ENCODE data around the gene SIAH3. TPM values are rescaled to one million over a fixed set of nuclear protein-coding genes. Genes with fewer than 3 reads are reported as not detected.

Gene SIAH3
- total RNA-seq, 1 experiment from 2014 or later, result not detected

DNA sequence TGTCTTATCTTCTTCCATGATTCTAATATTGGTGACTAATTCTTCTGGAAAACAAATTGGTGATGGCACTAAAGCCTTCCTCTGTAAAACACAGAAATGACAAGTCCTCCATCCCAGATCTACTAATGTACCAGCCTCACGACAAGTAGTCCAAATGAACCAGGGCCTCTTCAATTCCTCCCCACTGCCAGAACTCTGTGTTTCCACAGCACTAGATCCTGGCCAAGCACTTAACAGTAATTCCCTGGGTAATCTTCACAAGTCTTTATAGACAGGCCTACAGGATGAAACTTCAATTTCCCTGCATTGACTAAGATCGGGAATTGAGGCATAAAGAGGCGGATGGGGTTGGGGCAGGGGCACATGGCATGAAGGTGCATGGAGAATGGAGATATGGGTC is 52.7 kb downstream of the SIAH3 start:
- no peak overlapping the region for H3K9ac ChIP-seq (ENCODE audit: low read length)
- no peaks in the 10 kb centered on the region for H3K9me2 ChIP-seq (ENCODE audit: insufficient read depth)
- no peaks in the 10 kb centered on the region for H4K20me1 ChIP-seq (ENCODE audit: insufficient read depth)
- no peak for TF ChIP-seq FOSL1 (IDR thresholded peaks at IDR 0.05; ENCODE audit: low read depth)
- no peak for TF ChIP-seq ZFX (IDR thresholded peaks at IDR 0.05)
- TF ChIP-seq POLR2AphosphoS5 (IDR thresholded peaks at IDR 0.05; ENCODE audit: low read depth, low read length), result no peak
- no peak for TF ChIP-seq YY1 (IDR thresholded peaks at IDR 0.05; ENCODE audit: extremely low read depth, insufficient replicate concordance, low read depth, low read length)
- TF ChIP-seq EZH2 (IDR thresholded peaks at IDR 0.05), result no peak
- TF ChIP-seq EGR1 (IDR thresholded peaks at IDR 0.05; ENCODE audit: low read depth), result no peak
- no peak for TF ChIP-seq TCF7L2 (IDR thresholded peaks at IDR 0.05; ENCODE audit: borderline replicate concordance, extremely low read depth, insufficient read depth, insufficient read length)
- TF ChIP-seq ATF3 (IDR thresholded peaks at IDR 0.05), result no peak
- no peak for TF ChIP-seq CEBPB (IDR thresholded peaks at IDR 0.05; ENCODE audit: low read depth)
- TF ChIP-seq, protein P1, sequence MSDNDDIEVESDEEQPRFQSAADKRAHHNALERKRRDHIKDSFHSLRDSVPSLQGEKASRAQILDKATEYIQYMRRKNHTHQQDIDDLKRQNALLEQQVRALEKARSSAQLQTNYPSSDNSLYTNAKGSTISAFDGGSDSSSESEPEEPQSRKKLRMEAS (IDR thresholded peaks at IDR 0.05), result no peak
- TF ChIP-seq EZH2phosphoT487 (IDR thresholded peaks at IDR 0.05; ENCODE audit: borderline replicate concordance), result no peak
- TF ChIP-seq ELF1 (IDR thresholded peaks at IDR 0.05; ENCODE audit: borderline replicate concordance, low read depth), result no peak
- DNase-seq (ENCODE audit: low read depth, low spot score), result no peak
- ATAC-seq, result no peak
- BruUV-seq (replicated peaks), result no TSS peak
- no peak overlapping the region for H3K4me3 ChIP-seq (replicated peaks in 1 of 2; ENCODE audit: low read depth in 1 of 2, low read length in 2 of 2)
- H3K27me3 ChIP-seq (ENCODE audit: insufficient read depth, low read length), result no peaks in the 10 kb centered on the region
- H3K4me2 ChIP-seq (ENCODE audit: low read length), result no peak overlapping the region
- no peaks in the 10 kb centered on the region for H3K4me1 ChIP-seq (ENCODE audit: control insufficient read depth in 1 of 2, insufficient read depth in 2 of 2, low read length in 2 of 2)
- no peak overlapping the region for H2AFZ ChIP-seq (ENCODE audit: low read depth, low read length, poor library complexity, severe bottlenecking)
- intact Hi-C loops (cut with micrococcal nuclease), result no loop called here
- ChIA-PET RAD21 (ENCODE audit: low non-redundant PET in 1 of 2, low total read pairs in 2 of 2, uncharacterized antibody in 2 of 2, unreplicated experiment in 2 of 2) (no interaction called here), CTCF (no interaction called here), POLR2A (no interaction called here)
- H3K36me3 ChIP-seq (ENCODE audit: control insufficient read depth in 1 of 2, insufficient read depth in 2 of 2, low read length in 2 of 2), result no peaks in the 10 kb centered on the region
- H3K27ac ChIP-seq (ENCODE audit: low read depth, low read length), result no peak overlapping the region
- H3K79me2 ChIP-seq (ENCODE audit: insufficient read depth, low read length), result no peaks in the 10 kb centered on the region
- H3K9me3 ChIP-seq (ENCODE audit: control insufficient read depth in 1 of 2, insufficient read depth in 1 of 2, low read depth in 1 of 2, low read length in 2 of 2), result no peaks in the 10 kb centered on the region
